HuH-7 (cell line): Measurements from ENCODE around the gene SLC38A4.
"Not testable (repeated sequence)": the region's sequence is repeated elsewhere in the genome, so short reads cannot be mapped to it uniquely, and the experiment has no call there.

Experiments
- DNase-seq: peaks from one replicate; pipeline ENCODE4 v3.0.0; 2011; ENCODE audit warnings: low spot score

SLC38A4 gene, protein sequence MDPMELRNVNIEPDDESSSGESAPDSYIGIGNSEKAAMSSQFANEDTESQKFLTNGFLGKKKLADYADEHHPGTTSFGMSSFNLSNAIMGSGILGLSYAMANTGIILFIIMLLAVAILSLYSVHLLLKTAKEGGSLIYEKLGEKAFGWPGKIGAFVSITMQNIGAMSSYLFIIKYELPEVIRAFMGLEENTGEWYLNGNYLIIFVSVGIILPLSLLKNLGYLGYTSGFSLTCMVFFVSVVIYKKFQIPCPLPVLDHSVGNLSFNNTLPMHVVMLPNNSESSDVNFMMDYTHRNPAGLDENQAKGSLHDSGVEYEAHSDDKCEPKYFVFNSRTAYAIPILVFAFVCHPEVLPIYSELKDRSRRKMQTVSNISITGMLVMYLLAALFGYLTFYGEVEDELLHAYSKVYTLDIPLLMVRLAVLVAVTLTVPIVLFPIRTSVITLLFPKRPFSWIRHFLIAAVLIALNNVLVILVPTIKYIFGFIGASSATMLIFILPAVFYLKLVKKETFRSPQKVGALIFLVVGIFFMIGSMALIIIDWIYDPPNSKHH

DNA sequence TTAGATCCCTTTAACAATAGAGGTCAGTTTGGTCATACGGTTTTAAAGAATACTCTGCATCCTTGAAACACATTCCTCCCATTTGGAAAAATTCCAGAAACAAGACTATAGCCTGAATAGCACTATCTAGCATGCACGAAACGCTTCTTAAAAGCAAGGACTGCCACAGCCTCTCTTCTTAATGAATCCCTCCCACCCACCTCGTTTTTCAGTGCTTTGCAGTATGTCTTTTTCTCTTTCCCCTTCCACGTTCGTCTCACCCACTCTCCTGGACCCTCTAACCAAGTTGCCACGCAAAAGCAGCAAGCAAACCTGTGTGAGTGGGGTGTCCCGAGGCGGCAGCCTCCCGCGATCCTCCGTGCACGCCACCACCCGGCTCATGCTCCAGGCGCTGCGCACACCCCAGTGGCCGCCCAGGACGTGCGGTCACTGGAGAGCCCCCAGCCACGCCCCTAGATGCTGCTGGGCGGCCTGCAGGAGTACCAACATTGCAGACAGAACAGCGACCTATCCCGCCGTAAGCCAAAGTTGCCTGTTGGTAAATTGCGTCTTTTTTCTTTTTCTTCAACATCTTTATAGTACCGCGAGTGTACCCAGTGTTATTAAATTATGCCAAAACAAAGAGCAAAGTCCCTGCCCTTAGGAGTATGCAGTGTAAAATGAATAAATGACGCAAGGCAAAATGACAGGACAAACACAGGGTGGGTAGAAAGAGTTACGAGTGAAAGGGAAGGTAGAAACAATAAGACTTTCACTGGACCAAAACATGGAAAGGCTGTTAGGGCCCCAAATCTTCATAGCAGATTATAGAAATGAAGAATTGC lies at the start of gene SLC38A4:
SLC38A4 (minus strand) TSS at position 407 of the 824 bp plus-strand sequence. CDS start 32,926 bp downstream, outside the sequence.
- DNase-seq: peak; percentile 88

DNA sequence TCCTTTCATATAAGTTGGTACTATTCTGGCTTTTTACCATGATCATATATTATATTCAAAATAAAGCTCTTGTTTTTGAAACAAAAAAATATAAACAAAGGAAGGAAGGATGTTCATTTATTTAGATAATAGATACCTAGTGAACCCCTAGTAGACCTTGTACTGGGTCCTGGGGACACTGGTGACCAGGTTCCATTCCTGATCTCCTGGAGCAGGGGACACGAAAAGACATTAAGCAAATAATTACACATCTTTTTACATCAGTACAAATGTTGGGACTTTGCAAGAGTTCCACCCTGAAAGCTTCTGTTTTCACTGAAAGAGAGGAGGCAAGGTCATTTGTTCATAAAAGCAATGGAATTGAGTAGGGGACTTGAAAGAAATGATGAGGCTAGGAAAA lies 49.3 kb upstream of the SLC38A4 start:
- no peak for DNase-seq

DNA sequence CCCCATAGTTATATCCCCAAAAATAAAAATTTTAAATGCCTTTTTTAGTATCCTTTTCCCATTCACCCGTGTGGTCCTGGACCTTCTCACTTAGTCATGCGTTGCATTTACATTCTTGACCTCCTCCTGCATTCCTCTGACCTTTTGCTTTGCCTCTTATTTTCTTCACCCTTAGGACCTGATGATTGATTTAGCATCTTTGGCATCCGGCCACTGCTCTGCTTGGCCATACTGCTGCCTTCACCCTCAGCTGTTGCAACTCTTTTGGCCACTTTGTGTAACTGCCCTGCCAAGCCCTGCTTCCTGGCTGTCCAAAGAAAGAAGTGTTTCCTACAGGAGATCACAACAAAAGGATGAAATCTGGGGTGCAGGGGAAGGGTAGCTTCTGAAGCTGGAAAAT lies 48.8 kb upstream of the SLC38A4 start:
- DNase-seq: no peak

DNA sequence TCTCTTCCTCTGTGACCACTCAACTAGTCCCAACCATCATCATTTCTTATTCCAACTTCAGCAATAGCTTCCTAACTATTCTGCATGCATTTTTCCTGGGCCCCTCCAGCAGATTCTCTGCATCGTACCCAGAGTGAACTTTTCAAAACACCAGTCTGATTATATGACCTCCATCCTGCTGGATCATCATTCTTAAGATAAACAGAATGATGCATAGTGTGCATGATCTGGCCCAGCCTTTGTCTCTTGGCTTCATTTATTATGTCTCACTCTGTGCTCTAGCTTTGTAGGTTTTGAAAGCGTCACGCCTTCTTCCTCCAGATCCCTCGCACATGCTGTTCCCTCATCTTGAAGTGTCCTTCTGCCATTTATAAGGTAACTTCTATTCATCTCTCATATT lies 46.3 kb upstream of the SLC38A4 start:
- DNase-seq: no peak

DNA sequence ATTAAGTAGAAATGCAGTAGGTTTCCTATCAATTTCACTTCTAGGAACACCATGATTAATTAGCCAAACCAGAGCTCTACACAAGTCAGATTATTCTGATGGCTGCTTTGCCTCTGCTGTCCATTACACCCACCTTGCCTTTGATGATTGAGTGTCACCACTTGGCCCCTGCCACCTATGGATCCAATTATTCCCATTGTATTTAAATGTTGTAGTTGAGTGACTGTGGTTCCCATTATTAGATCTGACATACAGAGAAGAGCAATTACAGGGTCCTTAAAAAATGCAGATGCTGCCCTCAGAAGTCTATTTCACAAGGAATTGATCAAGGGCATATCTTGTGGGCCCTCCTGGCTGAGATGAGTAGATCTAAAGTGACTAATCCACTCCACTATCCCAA lies 39.5 kb upstream of the SLC38A4 start:
- DNase-seq: no peak

DNA sequence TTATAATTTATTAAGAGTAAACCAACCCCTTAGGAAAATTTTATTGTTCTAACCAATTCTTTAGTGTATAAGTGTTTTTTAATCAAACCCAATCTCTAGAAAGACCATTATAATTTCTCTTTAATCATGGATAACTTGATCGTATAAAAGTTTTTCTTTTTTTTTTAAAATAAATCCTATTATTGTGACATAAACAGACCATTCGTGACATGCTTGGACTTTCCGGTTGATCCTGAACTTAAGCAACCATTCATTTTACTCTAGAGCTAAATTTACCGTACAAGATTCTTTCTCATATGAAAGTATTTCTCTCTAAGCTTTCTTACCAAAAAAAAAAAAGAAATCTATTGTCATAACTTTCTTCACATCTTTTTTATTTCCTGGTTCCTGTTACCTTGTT lies 32.6 kb upstream of the SLC38A4 start:
- no peak for DNase-seq

DNA sequence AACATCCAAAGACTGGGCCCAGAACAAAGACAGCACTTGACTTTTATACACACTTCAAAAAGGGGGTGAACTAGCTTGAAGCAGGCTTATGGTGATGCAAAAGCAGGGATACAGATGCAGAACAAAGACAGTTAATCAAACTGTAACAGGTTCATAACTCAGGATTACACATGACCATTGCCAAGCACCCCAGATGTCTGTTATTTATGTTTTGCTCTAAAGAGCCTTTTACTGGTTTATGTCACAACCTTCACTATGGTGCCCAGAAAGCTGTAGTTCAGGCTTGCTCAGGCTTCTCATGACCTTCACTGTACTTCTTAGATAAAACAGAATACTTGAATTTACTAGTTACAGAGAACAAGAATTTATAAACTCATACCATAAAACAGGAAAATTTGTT lies 31.7 kb upstream of the SLC38A4 start:
- no peak for DNase-seq

DNA sequence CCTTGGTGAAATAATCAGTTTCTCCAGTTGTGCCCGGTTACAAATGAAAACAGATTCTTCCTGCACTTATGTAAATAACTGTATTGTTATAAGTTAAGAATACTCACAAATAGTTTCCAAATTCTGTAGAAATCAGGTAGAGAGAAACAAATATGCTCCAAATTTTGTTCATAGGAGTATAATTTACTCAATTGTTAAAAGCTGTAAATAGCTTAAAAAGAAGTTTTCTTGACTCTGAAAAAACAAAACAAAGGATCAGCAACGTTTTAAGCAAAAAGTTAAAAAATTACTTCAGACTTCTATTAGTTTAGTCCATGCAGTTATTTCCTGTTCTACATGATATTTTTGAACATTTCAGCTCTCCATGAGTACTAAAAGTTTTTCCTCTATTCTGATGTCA lies 30.0 kb upstream of the SLC38A4 start:
- no peak for DNase-seq

DNA sequence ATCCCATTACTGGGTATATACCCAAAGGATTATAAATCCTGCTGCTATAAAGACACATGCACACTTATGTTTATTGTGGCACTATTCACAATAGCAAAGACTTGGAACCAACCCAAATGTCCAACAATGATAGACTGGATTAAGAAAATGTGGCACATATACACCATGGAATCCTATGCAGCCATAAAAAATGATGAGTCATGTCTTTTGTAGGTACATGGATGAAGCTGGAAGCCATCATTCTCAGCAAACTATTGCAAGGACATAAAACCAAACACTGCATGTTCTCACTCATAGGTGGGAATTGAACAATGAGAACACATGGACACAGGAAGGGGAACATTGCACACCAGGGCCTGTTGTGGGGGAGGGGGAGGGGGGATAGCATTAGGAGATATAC lies 28.4 kb upstream of the SLC38A4 start:
- not testable (repeated sequence) for DNase-seq

DNA sequence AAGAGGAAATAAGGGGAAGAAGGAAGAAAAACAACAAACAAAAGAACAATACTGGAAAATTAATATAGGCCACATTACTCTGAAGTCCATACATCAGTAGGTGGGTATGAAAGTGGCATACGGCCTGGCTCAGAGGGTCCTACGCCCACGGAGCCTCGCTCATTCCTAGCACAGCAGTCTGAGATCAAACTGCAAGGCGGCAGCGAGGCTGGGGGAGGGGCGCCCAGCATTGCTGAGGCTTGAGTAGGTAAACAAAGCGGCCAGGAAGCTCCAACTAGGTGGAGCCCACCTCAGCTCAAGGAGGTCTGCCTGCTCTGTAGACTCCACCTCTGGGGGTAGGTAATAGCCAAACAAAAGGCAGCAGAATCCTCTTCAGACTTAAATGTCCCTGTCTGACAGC lies 23.0 kb upstream of the SLC38A4 start:
- DNase-seq: not testable (repeated sequence)

DNA sequence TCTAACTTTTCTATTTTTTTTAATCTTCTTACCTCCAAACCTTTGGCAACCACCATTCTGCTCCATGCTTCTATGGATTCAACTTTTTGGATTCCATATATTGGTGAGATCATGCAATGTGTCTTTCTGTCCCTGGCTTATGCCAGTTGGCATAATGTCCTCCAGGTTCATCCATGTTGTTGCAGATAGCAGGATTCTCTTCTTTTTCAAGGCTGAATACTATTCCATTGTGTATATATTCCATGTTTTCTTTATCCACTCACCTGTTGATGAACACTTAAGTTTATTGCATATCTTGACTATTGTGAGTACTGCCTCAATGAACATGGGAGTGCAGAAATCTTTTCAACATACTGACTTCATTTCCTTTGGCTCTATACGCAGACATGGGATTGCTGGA lies 21.2 kb upstream of the SLC38A4 start:
- DNase-seq: no peak

DNA sequence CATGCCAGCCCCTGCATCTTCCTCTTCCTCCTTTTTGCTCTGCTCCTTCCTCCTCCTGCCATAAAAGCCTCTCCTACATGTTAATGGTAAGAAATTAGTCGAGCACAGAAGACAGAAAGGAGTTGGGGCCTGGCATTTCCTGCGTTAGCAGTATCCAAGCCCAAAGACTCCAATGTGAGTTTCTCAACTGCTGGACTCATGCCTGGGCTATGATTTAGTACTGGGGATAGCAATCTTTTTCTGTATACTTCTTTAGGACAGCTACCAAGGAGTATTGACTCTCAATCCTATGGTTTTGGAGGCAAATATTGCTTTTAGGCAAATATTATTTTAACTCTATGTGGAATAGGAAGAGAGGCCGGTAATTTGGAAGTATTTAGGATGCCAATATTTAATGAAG lies 18.0 kb upstream of the SLC38A4 start:
- DNase-seq: no peak

DNA sequence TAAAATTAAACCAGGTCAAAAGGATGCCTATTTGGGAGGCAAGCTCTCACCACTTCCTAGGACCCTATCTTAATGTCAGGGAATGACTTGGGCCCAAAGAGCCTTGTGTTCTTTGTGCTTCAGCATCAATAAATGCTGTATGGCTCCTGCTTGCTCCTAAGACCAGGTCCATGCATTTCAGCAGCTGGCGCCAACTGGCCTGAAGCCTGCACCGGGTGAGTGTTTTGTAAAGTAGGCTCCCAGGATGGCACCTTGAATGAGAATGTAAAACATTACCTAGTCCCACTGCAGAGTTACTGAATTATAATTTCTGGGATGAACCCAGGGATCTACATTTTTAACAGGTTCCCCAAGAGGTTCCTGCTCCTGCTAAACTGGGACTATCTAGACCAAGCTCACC lies 16.1 kb upstream of the SLC38A4 start:
- no peak for DNase-seq

DNA sequence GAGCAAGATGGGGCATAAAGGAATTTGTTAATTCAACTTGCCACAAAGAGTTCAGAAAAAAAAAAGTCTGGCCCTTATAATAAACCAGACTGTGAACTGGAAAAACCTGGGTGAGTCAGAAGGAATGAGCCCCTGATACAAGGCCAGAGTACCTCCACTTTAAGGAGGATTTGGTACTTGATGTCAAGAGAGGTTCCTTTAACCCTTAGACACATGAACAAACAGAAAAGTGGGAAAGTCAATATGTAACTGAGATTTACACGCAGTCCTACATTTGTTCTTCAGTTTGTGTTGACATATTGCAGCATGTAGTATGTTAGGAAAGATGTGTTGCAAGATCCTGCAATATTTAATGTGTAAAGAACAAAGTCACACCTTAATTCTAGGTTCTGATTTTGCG lies 14.2 kb upstream of the SLC38A4 start:
- DNase-seq: no peak

DNA sequence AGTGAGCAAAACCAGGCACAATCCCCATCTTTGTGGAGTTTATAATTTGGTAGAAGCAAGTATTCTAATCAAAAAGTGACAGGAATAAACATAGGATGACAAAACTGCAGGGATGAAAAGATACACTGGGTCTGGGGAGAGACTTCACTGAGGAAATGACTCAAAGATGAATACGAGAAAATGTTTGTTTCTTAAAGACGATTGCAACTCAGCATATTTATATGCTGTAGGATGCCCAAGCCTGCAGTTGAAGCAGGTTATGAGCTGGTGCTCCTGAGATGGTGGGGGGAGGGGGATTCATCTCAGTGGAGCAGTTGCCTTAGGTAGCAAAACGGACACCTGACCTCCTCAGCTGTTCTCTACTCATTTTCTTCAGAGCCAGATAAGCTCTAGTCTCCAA lies 13.4 kb upstream of the SLC38A4 start:
- no peak for DNase-seq

DNA sequence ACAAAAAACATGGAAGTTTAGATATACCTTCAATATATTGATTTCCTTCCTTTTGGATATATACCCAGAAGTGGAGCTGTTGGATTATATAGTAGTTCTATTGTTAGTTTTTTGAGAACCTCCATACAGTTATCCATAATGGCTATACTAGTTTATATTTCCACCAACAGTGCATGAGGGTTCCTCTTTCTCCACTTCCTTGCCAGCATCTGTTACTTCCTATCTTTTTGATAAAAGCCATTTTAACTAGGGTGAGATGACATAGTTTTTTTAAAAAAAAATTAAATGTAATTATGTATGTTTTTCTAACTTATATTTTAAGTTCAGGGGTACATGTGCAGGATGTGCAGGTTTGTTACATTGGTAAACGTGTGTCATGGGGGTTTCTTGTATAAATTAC lies 10.0 kb upstream of the SLC38A4 start:
- no peak for DNase-seq

DNA sequence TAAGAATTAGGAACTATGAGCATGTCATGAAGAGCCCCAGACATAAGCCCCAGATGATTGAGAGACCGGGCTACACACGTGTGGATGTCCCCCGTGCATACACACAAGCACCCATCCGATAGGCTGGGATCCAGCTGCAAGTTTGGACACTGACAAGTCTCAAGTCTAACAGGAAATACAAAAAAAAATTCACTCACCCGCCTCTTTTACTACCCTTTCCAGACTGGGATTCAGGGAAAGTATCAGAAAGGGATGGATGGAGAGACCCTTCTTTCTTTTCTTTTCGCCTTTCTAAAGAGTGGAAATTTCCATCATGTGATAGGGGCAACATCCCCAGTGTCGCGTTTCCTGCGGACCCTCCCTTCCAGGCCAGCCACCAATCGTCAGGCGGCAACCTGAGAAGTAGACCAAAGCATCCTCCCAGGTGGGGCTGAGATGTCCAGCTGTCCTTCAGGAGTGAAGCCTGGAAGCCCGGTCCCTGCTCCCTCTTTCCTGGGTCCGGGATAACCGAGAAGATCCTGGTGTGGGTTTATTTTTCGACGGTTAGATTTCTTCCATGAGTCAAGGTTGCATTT lies 6.4 kb upstream of the SLC38A4 start:
- no peak for DNase-seq

DNA sequence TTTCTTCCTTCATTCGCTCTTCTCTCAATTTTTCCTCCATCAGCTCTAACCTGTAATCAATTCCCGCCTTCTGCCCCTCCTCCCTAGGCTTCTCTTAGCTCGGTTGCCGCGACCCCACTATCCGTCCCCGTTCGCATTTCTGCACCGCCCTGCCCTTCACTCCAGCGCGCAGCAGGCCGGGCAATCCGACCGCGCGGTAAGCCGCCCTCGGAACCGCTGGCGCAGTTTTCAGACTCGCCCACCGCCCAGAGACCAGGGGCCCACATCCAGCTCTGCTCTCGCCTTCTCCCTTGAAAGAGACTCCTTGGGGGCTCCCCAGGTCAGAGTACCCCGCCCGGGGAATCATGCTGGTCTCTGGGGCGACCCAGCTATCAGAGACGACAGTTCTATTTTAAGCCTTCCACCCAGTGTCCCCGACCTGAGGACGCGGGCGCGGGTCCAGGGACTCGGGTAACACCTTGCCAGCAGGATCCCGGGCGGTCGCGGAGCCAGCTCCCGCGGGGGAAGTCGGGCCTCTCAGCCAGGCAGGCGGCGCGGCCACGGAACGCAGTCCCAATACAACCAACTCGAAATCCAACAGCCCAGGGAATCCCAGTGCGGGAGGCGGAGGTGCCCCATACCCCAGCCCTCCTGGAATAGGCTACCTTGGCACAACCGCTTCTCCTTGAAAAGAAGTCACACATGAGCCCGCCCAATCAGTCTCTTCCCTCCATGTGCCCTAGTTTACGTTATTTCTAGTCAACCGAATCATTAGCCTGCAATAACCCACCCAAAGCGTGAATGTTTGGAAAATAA lies 5.7 kb upstream of the SLC38A4 start:
- DNase-seq: peak; percentile 28

DNA sequence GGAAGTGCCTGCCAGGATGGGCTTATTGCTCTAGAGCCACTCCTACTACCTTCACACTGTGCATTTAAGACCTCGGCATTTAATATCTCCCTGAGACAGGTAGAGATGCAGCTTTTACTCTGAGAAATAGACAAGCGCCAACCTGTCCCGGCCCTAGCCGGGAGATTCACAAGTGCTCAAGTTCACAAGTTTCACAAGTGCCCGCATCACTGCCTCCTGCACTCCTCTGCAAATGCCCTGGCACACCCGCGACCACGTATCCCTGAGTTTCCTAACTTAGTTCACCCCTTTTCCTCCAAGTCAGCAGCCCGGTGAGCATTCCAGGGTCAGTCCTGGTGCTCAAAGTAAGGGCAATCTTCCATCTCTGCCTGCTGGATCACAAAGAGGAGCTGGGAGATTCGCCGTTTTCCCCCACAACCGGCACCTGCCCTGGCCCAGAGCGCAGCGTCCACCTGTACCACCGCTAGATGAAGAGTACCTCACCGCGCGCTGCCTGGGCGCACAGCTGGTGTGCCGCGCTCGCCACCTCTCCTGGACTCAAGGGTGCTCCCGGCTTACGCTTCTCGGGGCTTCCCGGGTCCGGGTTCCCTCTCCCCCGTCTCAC lies 5.0 kb upstream of the SLC38A4 start:
- DNase-seq: peak; percentile 23

DNA sequence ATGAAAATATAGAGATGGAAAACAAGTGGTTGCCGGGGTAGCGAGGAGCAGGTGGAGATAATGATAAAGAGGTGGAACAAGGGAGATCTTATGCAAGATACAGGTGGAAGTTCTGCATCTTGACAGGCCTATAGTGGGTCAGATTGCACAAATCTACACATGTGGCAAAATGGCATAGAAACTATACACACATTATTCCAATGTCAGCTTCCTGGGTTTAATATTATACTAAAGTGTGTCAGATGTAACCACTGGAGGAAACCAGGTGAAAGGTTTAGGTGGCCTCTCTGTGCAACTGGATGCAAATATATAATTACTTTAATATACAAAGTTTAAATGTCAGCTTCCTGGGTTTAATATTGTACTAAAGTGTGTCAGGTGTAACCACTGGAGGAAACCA lies 1.1 kb downstream of the SLC38A4 start:
- no peak for DNase-seq

DNA sequence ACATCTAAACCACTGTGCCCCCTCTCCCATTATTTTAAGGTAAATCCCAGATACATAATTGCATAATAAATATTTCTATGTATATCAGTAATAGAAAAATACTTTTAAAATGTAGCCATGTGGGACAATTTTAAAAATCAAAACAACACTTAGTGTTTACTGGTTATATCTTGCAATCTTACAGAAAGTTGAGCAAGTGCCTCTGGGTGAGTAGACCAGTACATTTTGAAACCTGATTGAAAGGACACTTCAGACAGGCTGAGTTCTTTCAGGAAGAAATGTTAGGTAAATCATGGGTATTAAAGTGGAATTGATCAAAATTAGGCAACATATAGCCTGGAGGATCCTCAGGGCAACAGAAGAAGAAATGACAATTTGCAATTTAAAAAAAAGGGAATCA lies 7.2 kb downstream of the SLC38A4 start:
- DNase-seq: no peak

DNA sequence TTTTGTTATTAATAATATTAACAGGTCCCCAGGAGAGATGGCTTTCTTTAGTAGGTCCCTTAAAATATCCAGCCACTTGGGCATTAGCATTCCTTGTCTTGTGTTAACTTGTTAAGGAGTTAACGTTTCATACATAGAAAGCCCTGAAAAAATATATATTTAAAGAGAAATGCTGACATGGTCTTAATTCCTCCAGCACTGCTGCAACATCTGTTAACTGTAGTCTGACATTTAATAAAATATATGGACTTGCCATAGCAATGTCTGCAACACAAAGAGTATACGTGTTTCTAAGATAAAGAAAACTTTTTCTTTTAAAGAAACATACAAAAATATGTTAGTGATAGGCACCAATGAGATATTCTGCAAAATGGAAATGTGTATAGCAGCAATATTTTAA lies 10.0 kb downstream of the SLC38A4 start:
- DNase-seq: no peak
